HG03139 (cell line): ENCODE results near the gene RPS6KL1.

Experiments
- ATAC-seq: cut with Tn5 transposase; IDR thresholded peaks from one replicate; pipeline ENCODE4 v1.9.1; 2021; ENCODE audit not compliant: unreplicated experiment

Gene RPS6KL1, protein sequence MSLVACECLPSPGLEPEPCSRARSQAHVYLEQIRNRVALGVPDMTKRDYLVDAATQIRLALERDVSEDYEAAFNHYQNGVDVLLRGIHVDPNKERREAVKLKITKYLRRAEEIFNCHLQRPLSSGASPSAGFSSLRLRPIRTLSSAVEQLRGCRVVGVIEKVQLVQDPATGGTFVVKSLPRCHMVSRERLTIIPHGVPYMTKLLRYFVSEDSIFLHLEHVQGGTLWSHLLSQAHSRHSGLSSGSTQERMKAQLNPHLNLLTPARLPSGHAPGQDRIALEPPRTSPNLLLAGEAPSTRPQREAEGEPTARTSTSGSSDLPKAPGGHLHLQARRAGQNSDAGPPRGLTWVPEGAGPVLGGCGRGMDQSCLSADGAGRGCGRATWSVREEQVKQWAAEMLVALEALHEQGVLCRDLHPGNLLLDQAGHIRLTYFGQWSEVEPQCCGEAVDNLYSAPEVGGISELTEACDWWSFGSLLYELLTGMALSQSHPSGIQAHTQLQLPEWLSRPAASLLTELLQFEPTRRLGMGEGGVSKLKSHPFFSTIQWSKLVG

GRCh38 chr14:74922752-74923401, at the start of gene RPS6KL1:
Gene RPS6KL1 (minus strand): TSS chr14:74923260. CDS start chr14:74921541, 1,719 bp downstream.
- peak; percentile 69 for ATAC-seq

GRCh38 chr14:74968811-74969210, 45.8 kb upstream of the RPS6KL1 start:
- no peak for ATAC-seq

DNA sequence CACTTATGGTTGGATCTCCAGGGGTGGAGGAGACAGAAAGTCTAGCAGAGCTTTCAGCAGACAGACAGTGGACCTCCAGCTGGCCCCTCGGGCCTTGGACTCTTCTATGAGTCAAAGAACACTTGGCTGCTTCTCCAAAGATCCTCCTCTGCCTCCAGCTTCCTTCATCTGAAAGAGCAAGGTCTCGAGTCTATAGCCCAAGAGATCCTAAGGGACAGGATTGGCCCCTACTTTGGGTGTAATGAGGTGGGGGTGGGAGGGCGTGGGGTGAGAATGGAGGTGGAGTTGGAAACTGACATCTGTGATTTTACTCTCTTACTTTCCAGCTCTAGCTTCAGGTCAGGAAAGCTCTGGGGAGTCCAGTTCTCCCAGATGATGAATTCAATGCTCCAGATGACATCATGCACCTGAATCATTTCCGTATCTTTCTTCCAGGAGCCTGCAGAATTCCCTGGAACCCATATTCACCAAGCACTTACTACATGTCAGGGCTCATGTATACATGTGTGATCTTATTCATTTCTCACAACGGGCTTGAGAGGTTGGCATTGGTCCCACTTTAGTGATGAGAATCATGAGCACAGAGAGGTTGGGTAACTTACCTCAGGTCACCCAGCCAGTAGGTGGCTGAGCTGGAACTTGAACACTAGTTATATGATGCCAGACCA, 42.6 kb upstream of the RPS6KL1 start:
- ATAC-seq, result no peak

DNA sequence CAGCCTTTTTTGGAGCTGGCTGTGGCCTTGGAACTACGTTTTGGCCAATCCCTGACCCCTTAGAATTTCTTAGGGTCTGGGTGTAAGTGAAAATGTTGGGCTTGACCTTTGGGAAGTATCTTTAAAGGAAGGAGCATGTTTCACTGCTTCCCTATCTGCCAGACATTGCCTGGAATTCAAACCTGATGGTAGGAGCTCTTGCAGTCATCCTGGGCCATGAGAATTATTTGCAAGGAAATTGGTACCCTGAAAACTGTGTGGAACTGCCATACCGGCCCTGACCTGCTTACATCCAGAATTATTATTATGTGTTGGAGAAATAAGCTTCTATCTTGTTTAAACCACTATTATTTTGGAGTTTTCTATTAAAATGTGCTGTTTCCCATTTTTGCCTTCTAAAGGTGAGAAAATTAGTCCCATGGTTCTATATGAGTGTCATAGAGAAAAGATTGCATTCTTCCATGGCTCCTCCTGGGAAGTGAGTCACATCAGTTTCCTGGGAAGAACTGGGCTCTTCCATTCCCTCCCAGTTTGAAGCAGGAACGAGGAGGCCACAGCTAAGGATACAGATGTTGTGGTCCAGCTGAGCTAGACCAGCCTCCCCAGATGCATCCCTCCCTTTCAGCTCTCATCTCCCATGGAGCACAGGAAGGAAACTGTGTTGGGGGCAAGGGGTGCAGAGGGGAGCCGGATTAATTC, 41.9 kb upstream of the RPS6KL1 start:
- ATAC-seq, result no peak

- ATAC-seq, result no peak
Measured at GRCh38 chr14:74963705-74964271, 40.7 kb upstream of the RPS6KL1 start.

DNA sequence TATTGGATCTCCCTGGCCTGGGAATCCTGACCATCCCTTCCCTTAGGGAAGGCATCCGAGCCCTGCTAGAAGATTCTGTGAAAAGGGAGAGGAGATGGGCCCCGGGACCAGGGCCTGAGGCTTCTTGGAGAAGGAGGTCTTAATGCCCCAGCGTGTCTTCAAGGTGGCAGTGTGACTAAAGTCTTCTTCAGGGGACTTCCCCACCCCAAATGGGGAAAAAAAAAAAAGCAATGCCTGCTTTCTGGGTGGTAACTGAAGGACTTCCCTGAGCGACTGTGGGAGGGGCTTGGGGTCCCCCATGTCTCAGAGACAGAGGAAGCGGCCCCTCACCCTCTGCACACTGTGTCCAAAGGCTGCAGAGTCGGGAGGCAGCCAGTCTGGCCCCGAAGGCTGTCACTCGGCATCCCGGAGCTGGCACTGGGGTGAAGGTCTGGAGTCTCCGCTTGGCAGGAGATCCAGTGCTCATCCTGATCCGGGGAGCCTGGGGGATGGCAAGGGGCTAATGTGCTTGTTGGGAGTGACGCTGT, 40.2 kb upstream of the RPS6KL1 start:
- ATAC-seq, result no peak

GRCh38 chr14:74962493-74962892, 39.4 kb upstream of the RPS6KL1 start:
- no peak for ATAC-seq

DNA sequence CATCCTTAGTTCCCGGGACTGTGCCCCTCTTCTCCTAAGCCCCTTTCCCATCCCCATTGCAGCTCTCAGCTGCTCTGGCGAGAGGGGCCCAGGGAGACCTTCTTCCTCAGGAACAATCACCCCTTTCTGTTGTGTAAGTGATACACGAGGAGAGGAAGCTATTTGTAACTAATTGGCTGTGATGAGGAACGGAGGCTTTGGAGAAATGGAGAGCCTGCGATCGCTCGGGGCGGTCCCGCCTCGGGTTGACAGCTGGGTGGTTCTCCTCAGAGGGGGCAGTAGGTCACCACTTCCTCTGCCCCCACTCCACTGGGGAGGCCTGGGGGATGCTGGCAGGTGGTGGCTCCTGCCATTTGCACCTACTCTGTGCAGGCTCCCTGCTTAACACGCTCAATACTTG, 39.0 kb upstream of the RPS6KL1 start:
- no peak for ATAC-seq

- ATAC-seq, result no peak
Measured at GRCh38 chr14:74961238-74961911, 38.3 kb upstream of the RPS6KL1 start.

DNA sequence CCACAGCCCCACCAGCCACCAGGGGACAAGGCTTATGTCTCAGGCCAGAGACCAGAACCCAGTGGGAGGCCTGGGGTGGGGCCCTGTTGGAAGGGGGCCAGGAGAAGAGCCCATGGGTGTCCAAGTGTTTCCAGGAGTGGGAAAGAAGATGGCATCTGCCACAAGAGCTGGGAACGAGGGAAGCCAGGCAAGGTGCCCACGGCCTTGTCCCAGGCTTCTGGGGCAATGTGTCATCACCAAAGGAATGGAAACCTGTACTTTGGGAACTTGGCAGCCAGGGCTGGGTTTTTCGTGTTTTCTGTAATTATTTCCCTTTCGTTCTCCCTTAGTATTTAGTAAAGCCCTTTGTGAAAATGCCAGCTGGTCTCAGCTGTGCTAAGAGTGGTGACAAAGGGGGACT, 37.7 kb upstream of the RPS6KL1 start:
- ATAC-seq, result no peak

DNA sequence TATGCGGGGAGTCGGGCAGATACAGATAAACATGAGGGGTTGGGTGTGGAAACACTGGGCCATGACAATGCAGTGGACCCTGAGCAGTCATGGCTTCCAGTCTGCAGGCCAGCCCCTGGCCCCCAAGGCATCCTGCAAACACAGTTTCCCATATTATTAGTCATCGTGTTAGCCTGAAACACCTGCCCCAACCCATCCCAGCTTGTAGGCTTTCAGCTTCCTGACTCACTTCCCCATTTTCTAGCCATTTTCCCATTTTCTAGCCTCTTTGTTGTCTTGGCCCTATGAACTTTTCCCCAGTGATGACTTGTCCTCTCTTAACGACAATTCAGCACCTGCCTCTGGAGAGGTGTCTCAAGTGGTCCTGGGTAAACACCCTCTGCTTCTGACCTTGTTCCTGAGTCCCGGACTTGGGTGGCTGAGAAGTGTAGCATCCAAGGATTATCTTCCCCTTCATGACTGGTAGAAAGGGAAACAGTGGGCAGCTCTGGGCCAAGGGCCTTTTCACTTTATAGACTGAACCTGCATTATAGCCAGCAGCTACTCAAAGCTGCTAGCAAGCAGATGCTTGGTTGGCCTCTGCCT, 36.6 kb upstream of the RPS6KL1 start:
- no peak for ATAC-seq

DNA sequence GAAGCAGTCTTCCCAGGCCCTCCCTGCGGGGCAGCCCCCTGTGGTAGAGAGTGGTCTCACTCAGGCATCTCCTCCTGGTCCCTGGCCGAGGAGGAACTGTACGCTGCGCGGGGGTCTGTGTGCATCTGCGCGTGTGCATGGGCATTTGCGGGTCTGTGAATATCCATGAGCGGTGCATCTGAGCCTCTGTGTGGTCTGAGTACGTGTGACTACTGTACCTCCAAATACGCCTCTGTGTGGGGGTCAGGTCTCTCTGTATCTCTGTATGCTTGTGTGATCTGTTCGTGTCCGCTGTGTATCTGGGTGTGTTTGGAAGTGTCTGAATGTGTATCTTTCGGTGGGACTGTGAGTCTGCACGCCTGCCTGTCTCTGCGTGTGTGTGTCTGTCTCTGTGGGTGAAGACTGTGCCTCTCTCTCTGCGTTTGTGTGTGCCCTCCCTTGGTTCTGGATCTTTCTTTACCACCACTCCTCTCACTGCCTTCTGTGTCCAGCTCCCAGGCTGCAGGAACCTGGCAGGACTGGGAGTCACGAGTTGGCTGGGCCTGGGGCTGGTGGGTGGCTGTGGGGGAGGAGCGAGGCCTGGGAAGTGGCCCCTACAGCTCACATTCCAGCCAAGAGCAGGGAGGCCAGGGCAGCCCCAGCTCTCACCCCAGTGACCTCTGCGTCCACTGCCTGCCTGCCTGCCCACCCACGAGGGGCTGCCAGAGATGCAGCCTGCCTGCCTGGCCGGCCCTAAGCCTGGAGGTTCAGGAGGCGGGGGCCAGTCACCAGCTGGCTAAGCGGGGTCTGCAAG, 33.4 kb upstream of the RPS6KL1 start:
- no peak for ATAC-seq

DNA sequence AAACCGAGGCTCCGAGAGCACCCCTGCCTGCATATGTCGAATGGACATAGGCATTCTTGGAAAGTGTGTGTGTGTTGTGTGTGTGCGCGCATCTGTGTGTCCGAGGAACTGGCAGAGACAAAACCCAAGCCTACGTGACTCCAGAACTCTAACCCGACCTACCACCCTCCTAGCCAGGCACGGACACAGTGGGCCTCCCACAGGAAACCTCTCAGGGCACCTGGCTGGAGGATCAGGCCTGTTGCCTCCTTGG, 32.9 kb upstream of the RPS6KL1 start:
- ATAC-seq, result no peak

DNA sequence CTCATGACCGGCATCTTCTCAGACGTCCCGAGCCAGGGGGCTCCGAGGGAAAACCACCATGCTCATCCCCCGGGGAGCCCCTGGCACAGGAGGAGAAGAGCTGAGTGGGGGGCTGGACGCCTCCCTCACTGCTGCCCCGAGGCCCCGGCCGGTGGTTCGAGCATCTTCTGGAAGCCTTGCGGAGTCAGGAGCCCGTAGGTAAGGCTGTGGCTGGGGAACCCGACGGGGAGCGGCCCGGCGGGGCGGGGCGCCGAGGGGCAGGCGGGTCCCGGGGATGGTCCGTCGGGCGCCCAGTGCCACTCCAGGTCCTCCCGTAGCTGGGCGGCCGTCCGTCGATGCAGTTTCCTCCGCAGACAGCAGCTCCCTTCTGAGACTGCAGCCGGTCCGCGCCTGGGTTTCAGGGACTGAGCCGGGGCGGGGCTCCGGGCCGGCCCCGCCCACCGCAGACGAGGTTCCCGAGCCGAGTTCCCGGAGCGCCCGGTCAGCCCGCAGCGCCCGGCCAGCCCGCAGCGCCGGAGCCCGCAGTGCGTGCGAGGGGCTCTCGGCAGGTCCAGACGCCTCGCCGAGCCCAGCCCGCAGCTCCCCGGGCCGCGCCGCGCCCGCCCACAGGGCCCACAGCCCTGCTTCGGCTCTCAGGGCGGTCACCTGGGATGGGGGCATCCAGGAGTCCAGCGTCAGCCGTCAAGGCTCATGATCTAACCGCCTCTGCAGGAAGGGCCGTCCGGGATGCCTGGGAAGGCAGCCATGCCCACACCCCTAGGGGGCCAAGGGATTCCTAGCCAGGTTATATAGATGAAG, 32.4 kb upstream of the RPS6KL1 start, which contains the start of gene PGF:
PGF (minus strand) TSS at position 369 of the 798 bp plus-strand sequence; CDS start at position 14, 355 bp downstream.
- no peak for ATAC-seq

GRCh38 chr14:74954947-74955228, 31.8 kb upstream of the RPS6KL1 start:
- no peak for ATAC-seq

GRCh38 chr14:74954232-74954946, 31.3 kb upstream of the RPS6KL1 start:
- ATAC-seq, result no peak

DNA sequence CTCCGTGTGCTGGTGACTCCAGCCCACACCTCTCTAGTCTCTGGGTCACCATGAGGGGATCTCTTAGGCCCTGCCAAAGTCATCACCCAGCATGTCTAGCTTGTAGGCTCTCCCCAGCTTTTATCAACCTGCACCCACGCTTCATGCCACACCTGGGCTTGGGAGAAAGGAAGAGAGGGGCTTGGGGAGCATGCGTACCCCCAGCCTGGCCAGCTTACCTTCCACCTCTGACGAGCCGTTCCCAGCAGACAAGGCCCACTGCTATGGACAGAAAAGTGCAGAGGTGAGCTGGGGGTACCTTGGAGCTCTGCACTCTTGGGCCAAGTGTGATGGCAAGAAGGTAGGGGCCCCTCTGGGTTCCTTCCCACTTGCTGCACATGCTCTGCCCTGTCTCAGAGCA, 30.6 kb upstream of the RPS6KL1 start:
- no peak for ATAC-seq
